Smooth muscle cell (in vitro differentiated cells): Measurements from ENCODE around the gene SWSAP1. TPM values are rescaled to one million over a fixed set of nuclear protein-coding genes. Genes with fewer than 3 reads are reported as not detected.
A peak's percentile ranks its signal among the peaks of the same experiment; 100 is the strongest.

Experiments used
- DNase-seq: peaks from one replicate; lab custom pipeline; 2025; ENCODE audit not compliant: unreplicated experiment; lab: John Stamatoyannopoulos, UW
- H2AFZ ChIP-seq: fragments of 200-600 bp; sonication (generic); 2 replicates; pipeline ENCODE4 v1.6.0; 2016; ENCODE audit warnings: antibody characterized with exemption, low read depth, mild to moderate bottlenecking
- H3F3A ChIP-seq: fragments of 200-600 bp; sonication (generic); 2 replicates; pipeline ENCODE4 v1.6.0; 2017; ENCODE audit warnings: antibody characterized with exemption, low read depth
- H3K27ac ChIP-seq: fragments of 200-600 bp; sonication (generic); 2 replicates; pipeline ENCODE4 v1.5.1; 2016; ENCODE audit warnings: low read depth, mild to moderate bottlenecking
- H3K27me3 ChIP-seq: fragments of 200-600 bp; sonication (generic); 2 replicates; pipeline ENCODE4 v1.6.1; 2016; ENCODE audit warnings: low read depth, mild to moderate bottlenecking
- H3K36me3 ChIP-seq: fragments of 200-600 bp; sonication (generic); 2 replicates; pipeline ENCODE4 v1.5.1; 2016; ENCODE audit warnings: low read depth
- H3K4me1 ChIP-seq: fragments of 200-600 bp; sonication (generic); 2 replicates; pipeline ENCODE4 v1.5.1; 2016; ENCODE audit warnings: low read depth
- H3K4me2 ChIP-seq: fragments of 200-600 bp; sonication (generic); 2 replicates; pipeline ENCODE4 v1.6.0; 2016; ENCODE audit warnings: mild to moderate bottlenecking
- H3K4me3 ChIP-seq: fragments of 200-600 bp; sonication (generic); 2 replicates; pipeline ENCODE4 v1.5.1; 2016; ENCODE audit warnings: mild to moderate bottlenecking
- H3K79me2 ChIP-seq: fragments of 200-600 bp; sonication (generic); 2 replicates; pipeline ENCODE4 v1.6.0; 2016; ENCODE audit warnings: low read depth, mild to moderate bottlenecking
- H3K9ac ChIP-seq: fragments of 200-600 bp; sonication (generic); 2 replicates; pipeline ENCODE4 v1.6.0; 2016; ENCODE audit warnings: low read depth
- H3K9me3 ChIP-seq: fragments of 200-600 bp; sonication (generic); replicated peaks from 2 replicates; pipeline ENCODE4 v1.5.1; 2016; ENCODE audit warnings: low read depth
- H4K20me1 ChIP-seq: fragments of 200-600 bp; sonication (generic); 2 replicates; pipeline ENCODE4 v1.6.0; 2016; ENCODE audit warnings: low read depth
- CTCF ChIP-seq: fragments of 200-600 bp; sonication (generic); IDR thresholded peaks from 2 replicates; pipeline ENCODE4 v1.5.1; 2017; ENCODE audit warnings: borderline replicate concordance, mild to moderate bottlenecking, antibody characterized with exemption; ENCODE audit not compliant: insufficient read depth, poor library complexity, severe bottlenecking
- WGBS: methylation state at CpG from one replicate; pipeline ENCODE4 v1.1.7; 2016; ENCODE audit warnings: low lambda C conversion rate; 5-methylcytosine and 5-hydroxymethylcytosine counted together
- polyA plus RNA-seq: library from polyadenylated mRNA; unstranded; fragments of >200 nt; fragmentation: Nextera tagmentation; extraction: Ambion mirVana; gene quantifications from 2 replicates; pipeline ENCODE4 v1.2.1, GENCODE V29; 2016
- total RNA-seq: library from RNA; depleted of rRNA; stranded (reverse); fragments of >200 nt; gene quantifications from 2 replicates; pipeline ENCODE4 v1.2.3, GENCODE V29; 2014

SWSAP1 gene
- total and polyA plus RNA-seq, 2 experiments from 2014 or later: 0.99 to 2.8 TPM

GRCh38 chr19:11421371-11422098 is 47.1 kb downstream of the SWSAP1 start:
- DNase-seq: peak; percentile 39

GRCh38 chr19:11422163-11423065 is 47.9 kb downstream of the SWSAP1 start:
- Histone ChIP-seq H3K4me1 (peaks cover 13% of the 10 kb centered on the region), H4K20me1 (no peaks in the 10 kb centered on the region), H3F3A (no peaks in the 10 kb centered on the region), H3K4me3 (peak overlapping the region; percentile 17), H3K79me2 (no peaks in the 10 kb centered on the region), H3K36me3 (no peaks in the 10 kb centered on the region), H3K27ac (no peak overlapping the region), H3K27me3 (peaks cover 9% of the 10 kb centered on the region), H3K4me2 (peak overlapping the region; percentile 61), H3K9me3 (no peaks in the 10 kb centered on the region), H2AFZ (peak overlapping the region; percentile 52), H3K9ac (no peak overlapping the region)
- TF ChIP-seq CTCF: no peak
- peak; percentile 40 for DNase-seq
- 22% methylated on average over 39 of the region's 56 CpGs for WGBS

More at GRCh38 chr19:11421371-11422098, 47.1 kb downstream of the SWSAP1 start:
- H4K20me1 ChIP-seq: no peaks in the 10 kb centered on the region
- peak overlapping the region; percentile 94 for H3K4me2 ChIP-seq
- no peaks in the 10 kb centered on the region for H3K9me3 ChIP-seq
- peak overlapping the region; percentile 46 for H3K4me3 ChIP-seq
- H3K9ac ChIP-seq: no peak overlapping the region
- H3K36me3 ChIP-seq: no peaks in the 10 kb centered on the region
- H2AFZ ChIP-seq: peak overlapping the region; percentile 35
- no peaks in the 10 kb centered on the region for H3K79me2 ChIP-seq
- peaks cover 13% of the 10 kb centered on the region for H3K4me1 ChIP-seq
- H3K27ac ChIP-seq: no peak overlapping the region
- H3K27me3 ChIP-seq: peaks cover 9% of the 10 kb centered on the region
- no peaks in the 10 kb centered on the region for H3F3A ChIP-seq
- 20% methylated on average over 36 of the region's 36 CpGs for WGBS
- no peak for TF ChIP-seq CTCF

GRCh38 chr19:11423164-11423790 is 48.8 kb downstream of the SWSAP1 start:
- WGBS: 88% methylated on average over 27 of the region's 27 CpGs

More at GRCh38 chr19:11423164-11423790, 48.8 kb downstream of the SWSAP1 start:
- Histone ChIP-seq H3K4me1 (peaks cover 13% of the 10 kb centered on the region), H3K27me3 (peaks cover 7% of the 10 kb centered on the region), H3K9ac (no peak overlapping the region), H3F3A (no peaks in the 10 kb centered on the region), H3K4me3 (no peak overlapping the region), H3K9me3 (no peaks in the 10 kb centered on the region), H3K27ac (no peak overlapping the region), H3K4me2 (no peak overlapping the region), H2AFZ (no peak overlapping the region), H3K79me2 (no peaks in the 10 kb centered on the region), H3K36me3 (no peaks in the 10 kb centered on the region), H4K20me1 (no peaks in the 10 kb centered on the region)
- no peak for TF ChIP-seq CTCF
- DNase-seq: no peak
